ENCODE data around the gene HBB.
"Not testable (repeated sequence)": the region's sequence is repeated elsewhere in the genome, so short reads cannot be mapped to it uniquely, and the experiment has no call there.

The HBB gene

GRCh38 chr11:5226732-5227310 is at the start of gene HBB:
HBB (minus strand) TSS chr11:5227071; CDS start chr11:5227021, 50 bp downstream.
- DNase-seq: no peak

DNA sequence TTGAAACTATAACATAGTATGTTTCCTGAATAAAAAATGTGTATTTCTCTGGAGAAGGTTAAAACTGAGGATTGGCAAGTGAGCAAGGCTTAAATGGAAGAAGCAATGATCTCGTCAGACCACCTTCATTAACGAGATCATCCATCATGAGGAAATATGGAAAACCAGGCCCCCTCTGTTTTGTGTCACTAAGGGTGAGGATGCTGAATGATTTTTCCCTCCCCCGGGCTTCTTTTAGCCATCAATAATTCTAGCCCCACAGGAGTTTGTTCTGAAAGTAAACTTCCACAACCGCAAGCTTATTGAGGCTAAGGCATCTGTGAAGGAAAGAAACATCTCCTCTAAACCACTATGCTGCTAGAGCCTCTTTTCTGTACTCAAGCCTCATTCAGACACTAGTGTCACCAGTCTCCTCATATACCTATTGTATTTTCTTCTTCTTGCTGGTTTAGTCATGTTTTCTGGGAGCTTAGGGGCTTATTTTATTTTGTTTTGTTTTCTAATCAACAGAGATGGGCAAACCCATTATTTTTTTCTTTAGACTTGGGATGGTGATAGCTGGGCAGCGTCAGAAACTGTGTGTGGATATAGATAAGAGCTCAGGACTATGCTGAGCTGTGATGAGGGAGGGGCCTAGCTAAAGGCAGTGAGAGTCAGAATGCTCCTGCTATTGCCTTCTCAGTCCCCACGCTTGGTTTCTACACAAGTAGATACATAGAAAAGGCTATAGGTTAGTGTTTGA is 48.7 kb upstream of the HBB start:
- DNase-seq: no peak

GRCh38 chr11:5274395-5274794 is 47.5 kb upstream of the HBB start:
- DNase-seq: no peak

DNA sequence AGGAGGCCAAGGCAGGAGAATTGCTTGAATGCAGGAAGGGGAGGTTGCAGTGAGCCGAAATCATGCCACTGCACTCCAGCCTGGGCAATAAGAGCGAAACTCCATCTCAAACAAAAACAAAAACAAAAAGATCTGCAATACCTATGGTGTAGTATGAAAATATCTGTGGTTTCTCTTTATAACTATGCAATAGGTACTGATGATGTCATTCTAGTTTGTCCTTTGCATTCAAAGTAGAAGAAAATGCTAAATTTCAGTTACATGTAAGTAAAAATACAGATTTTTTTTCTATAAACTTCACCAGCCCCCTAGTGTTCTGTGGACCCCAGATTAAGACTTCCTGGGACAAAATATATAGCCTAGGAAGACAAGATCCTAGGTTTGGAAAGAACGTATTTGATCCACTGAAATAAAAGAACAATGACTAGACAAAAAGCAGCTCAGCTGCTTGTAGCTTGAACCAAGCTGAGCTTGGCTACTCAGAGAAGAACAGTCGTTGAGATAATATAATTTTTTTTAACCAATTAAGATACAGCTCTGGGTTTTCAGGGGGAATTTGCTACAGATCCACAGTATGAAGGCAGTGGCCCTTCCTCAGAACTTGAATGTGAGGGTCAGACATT is 45.6 kb upstream of the HBB start:
- DNase-seq: no peak

- no peak for DNase-seq
Observed at GRCh38 chr11:5269715-5270147, 42.9 kb upstream of the HBB start, which contains the start of gene HBE1. HBE1 (minus strand) TSS chr11:5269945; CDS start chr11:5269890, 55 bp downstream.

DNA sequence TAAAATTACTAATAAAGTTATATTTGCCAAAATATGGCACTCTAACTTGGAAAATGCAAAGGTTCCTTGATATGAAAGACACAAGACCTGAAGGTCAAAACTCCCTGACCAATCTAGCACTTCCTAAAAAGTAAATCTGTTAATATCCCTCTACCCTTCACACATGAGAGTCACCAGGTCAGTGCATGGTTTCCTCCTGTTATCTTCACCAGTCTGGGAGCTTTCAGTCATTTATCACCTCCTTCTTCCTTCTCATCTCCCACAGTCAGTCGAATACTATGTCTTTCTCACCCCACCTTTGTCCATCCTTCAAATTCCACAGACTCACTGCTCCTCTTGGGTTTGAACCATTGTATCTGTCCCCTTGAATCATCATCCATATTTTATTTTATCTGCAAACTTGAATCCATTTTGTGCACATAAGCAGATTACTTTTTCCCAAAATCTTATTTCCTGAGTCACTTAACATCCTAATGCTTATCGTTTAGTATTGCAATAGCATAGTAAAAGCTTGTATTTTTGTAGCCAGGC is 40.2 kb upstream of the HBB start:
- DNase-seq: no peak

- DNase-seq: no peak
Observed at GRCh38 chr11:5266609-5267008, 39.7 kb upstream of the HBB start.

DNA sequence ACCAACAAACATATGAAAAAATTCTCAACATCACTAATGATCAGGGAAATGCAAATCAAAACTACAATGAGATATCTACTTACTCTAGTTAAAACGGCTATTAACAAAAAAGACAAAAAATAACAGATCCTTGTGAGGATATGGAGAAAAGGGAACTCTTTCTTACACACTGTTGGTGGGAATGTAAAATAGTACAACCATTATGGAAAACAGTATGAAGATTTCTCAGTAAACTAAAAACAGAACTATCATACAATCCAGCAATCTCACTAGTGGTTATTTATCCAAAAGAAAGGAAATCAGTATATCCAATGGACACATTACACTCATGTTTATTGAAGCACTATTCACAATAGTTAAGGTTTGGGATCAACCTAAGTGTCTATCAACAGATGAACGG is 39.0 kb upstream of the HBB start:
- no peak for DNase-seq

DNA sequence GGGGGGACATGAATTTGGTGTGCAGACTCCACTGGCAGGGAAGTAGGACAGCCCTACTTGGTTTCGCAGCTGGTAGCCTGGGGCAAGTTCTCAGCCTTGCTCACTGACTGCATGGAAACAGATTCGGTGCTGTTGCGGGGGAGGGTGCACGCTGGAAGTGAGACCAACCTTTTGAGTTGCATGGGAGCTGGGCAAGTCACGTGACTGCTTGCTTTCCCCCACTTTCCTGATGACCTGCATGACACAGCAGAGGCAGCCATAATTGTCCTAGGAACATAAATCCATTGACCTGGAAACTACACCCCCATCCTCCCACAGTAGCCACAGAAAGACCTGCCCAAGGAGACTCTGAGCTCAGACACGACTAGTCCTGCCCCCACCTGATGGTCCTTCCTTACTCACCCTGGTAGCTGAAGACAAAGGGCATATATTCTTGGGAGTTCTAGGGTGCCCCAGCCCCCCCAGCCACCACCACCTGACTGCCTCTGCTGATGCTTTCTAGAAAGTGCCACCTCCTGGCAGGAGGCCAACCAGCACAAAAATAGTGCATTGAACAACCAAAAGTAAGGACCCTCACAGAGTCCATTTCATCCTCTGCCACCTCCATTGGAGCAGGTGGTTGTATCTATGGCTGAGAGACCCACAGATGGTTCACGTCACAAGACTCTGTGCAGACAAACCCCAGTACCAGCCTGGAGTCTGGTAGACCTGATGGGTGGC is 31.8 kb upstream of the HBB start:
- no peak for DNase-seq

DNA sequence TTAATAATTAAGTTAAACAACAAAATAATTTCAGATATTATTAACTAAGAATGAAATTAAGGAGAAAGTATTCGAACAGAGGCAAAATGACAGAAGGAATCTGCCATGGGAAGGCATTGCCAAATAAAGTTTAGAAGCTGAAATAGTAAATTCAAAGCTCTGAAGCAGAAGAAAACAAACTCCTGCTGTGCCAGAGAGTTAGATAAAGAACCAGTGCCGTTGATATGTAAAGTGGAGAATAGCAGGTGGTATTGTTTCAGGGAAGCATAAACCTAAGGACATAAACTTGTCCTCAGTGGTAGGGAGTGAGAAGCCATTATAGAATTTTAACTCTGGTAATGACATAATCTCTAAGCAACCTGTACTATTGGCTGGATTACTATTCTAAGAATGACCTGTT is 30.4 kb upstream of the HBB start:
- no peak for DNase-seq

GRCh38 chr11:5254646-5255413 is 28.0 kb upstream of the HBB start, which contains the start of gene HBG2:
HBG2 (minus strand) TSS chr11:5254781; CDS start chr11:5254728, 53 bp downstream.
- not testable (repeated sequence) for DNase-seq

GRCh38 chr11:5254023-5254422 is 27.2 kb upstream of the HBB start:
- DNase-seq: not testable (repeated sequence)

- DNase-seq: not testable (repeated sequence)
Observed at GRCh38 chr11:5253440-5253839, 26.6 kb upstream of the HBB start.

- no peak for DNase-seq
Observed at GRCh38 chr11:5252919-5253265, 26.0 kb upstream of the HBB start.

DNA sequence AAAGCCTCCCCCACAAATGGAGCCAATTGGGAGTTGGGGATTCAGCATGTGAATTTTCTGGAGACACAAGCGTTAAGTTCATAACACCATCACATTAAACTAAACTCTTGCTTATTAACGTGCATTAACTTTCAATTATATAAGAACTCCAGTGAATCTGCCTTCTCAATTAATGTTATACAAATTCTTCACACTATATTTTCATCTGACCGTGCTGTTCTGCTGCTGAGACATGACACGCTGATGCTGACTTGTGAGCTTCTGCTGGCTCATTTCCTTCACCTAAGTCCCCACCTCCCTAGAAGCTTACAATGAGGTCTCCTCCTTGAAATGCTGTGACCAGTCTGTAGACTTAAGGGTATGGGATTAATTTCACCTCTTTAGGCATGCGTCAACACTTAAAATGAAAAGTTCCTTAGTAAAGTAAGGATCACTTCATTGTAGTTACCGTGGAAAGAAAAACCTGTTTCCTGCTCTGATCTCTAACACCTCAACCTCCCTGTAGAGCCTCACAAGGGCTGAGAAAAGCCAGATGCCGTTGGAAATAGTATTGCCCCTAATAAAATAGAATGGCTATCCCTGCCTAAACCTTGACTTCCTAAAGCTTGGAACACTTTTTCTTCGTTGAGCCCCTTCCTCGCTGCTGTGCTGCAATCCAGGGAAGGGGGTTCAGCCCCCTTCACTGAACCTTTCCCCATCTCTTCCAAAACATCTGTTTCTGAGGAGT is 25.5 kb upstream of the HBB start:
- DNase-seq: no peak

GRCh38 chr11:5251746-5252145 is 24.9 kb upstream of the HBB start:
- no peak for DNase-seq

GRCh38 chr11:5250543-5251204 is 23.8 kb upstream of the HBB start:
- no peak for DNase-seq

GRCh38 chr11:5249807-5250396 is 23.0 kb upstream of the HBB start, which contains the start of gene HBG1:
HBG1 (minus strand) TSS chr11:5249857; CDS start chr11:5249804, 53 bp downstream.
- DNase-seq: not testable (repeated sequence)

DNA sequence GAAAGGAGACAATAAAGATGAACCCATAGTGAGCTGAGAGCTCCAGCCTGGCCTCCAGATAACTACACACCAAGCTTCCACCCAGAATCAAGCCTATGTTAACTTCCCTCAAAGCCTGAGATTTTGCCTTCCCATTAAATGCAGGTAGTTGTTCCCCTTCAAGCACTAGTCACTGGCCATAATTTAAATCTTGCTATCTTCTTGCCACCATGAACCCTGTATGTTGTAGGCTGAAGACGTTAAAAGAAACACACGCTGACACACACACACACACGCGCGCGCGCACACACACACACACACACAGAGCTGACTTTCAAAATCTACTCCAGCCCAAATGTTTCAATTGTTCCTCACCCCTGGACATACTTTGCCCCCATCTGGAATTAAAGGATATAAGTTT is 21.6 kb upstream of the HBB start:
- DNase-seq: not testable (repeated sequence)

- no peak for DNase-seq
Observed at GRCh38 chr11:5247472-5248192, 20.8 kb upstream of the HBB start.

All from activated CD4-positive, alpha-beta T cell treated with anti-CD3 and anti-CD28 coated beads, Interleukin-10, Interleukin-2, amounts not matched to agents 100 ng/mL and 50 ng/mL, durations not matched to agents 16 hours and 8 hours (primary cell).